Hepatocyte (in vitro differentiated cells): ENCODE results near the gene CENPB.

Experiments used
- CTCF ChIP-seq: fragments of 200-600 bp; sonication (generic); IDR thresholded peaks from 2 replicates; pipeline ENCODE4 v1.5.1; 2016; ENCODE audit warnings: antibody characterized with exemption, mild to moderate bottlenecking; ENCODE audit not compliant: poor library complexity
- EZH2 ChIP-seq: fragments of 200-600 bp; sonication (generic); IDR thresholded peaks from 2 replicates; pipeline ENCODE4 v1.6.1; 2016; ENCODE audit warnings: antibody characterized with exemption, mild to moderate bottlenecking, borderline replicate concordance
- EZH2phosphoT487 ChIP-seq: fragments of 200-600 bp; sonication (generic); IDR thresholded peaks from one replicate; pipeline ENCODE4 v1.6.1; 2018; ENCODE audit warnings: antibody characterized with exemption, mild to moderate bottlenecking, low read depth, moderate library complexity; ENCODE audit not compliant: unreplicated experiment, severe bottlenecking

- TF ChIP-seq CTCF (no peak), EZH2 (no peak), EZH2phosphoT487 (no peak)
Observed at GRCh38 chr20:3778976-3779375, 7.6 kb downstream of the CENPB start.
